Esophagus muscularis mucosa (tissue), 3 donors: ENCODE results near the gene RPP38.

Experiments
- CTCF ChIP-seq, 3 experiments: fragments of 200-600 bp in 2 of 3; fragments of 450-650 bp in 1 of 3; sonication (generic) in 2 of 3; IDR thresholded peaks; one replicate each; pipeline ENCODE4 v1.5.1; 2017 to 2019; ENCODE audit warnings: antibody characterized with exemption in 3 of 3, mild to moderate bottlenecking in 2 of 3, moderate library complexity in 1 of 3
- POLR2AphosphoS5 ChIP-seq, 2 donors: sonication (generic); formaldehyde crosslinking; IDR thresholded peaks; one replicate each; pipeline ENCODE4 v1.6.1; 2017; ENCODE audit warnings: antibody characterized with exemption in 2 of 2

- TF ChIP-seq POLR2AphosphoS5 (IDR thresholded peaks at IDR 0.05) (no peak), CTCF (IDR thresholded peaks at IDR 0.05) (no peak)
These were observed 21.5 kb downstream of the RPP38 start for GRCh38 chr10:15118615-15119014.
